Right lobe of liver (tissue), 4 donors: Measurements from ENCODE around the gene VSTM2B.

ENCODE experiments used
- POLR2A ChIP-seq: fragments of 450-650 bp; IDR thresholded peaks from one replicate; pipeline ENCODE4 v1.6.1; 2017; ENCODE audit warnings: antibody characterized with exemption, mild to moderate bottlenecking
- TF ChIP-seq, protein P1 (sequence below), 4 donors: fragments of 200-600 bp in 3 of 4; fragments of 450-650 bp in 1 of 4; IDR thresholded peaks; one replicate each; pipeline versions ENCODE4 v1.5.1 to v1.8.0; 2016 to 2022; ENCODE audit warnings: antibody characterized with exemption in 4 of 4, mild to moderate bottlenecking in 2 of 4
- donor health status: DM: no; HTN: no; CAD: no.
- donor health status: DM: no; HTN: no; CAD: no.
- donor health status: DM: no; HTN: yes; CAD: no.

DNA sequence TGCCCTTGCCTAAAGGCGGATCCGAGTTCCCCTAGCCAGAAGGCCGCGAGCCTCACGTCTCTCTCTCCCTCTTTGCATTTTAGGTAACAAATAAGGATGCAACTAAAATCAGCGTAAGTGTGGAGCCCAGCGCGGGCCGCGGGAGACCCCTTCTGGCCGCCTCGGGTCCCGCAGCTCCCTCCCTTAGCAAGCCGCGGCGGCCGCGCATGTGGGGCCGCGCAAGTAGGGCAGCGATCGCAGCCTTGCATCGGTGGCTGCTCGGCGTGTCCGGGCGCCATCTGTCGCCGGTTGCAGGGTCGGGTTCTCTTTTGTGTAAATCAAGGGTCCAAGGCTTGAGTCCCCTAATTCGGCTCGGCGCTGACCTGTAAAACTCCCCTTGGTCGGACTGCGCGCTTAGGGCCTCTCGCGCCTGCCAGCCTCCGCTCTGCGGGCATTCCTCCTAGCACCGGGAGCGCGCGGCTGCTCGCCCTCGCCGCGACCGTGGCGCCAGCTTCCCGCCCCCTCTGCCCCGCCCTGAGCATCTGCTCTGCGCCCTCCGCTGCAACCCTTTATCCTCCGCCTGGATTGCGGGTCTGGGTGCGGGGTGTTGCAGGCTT lies 2.7 kb downstream of the VSTM2B start:
- TF ChIP-seq, protein P1, sequence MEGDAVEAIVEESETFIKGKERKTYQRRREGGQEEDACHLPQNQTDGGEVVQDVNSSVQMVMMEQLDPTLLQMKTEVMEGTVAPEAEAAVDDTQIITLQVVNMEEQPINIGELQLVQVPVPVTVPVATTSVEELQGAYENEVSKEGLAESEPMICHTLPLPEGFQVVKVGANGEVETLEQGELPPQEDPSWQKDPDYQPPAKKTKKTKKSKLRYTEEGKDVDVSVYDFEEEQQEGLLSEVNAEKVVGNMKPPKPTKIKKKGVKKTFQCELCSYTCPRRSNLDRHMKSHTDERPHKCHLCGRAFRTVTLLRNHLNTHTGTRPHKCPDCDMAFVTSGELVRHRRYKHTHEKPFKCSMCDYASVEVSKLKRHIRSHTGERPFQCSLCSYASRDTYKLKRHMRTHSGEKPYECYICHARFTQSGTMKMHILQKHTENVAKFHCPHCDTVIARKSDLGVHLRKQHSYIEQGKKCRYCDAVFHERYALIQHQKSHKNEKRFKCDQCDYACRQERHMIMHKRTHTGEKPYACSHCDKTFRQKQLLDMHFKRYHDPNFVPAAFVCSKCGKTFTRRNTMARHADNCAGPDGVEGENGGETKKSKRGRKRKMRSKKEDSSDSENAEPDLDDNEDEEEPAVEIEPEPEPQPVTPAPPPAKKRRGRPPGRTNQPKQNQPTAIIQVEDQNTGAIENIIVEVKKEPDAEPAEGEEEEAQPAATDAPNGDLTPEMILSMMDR (IDR thresholded peaks at IDR 0.05), result peak; percentile 33 to 66 (median 58)
- TF ChIP-seq POLR2A, result no peak
